Measurements from ENCODE around the gene ADAMTSL5. TPM values are rescaled to one million over a fixed set of nuclear protein-coding genes. Genes with fewer than 3 reads are reported as not detected.

ADAMTSL5 gene
- total and polyA plus RNA-seq, 9 of the 15 experiments (the other 6 are each of a cell fraction or from before 2014, with no cell fraction given): 1.0 to 11.6 (median 4.1) TPM

GRCh38 chr19:1491114-1491848 lies 21.5 kb downstream of the ADAMTSL5 start, which contains the start of gene REEP6 (continued):
- TF ChIP-seq ZNF780A (CRISPR knock-in tag; IDR thresholded peaks at IDR 0.05): no peak
- TF ChIP-seq ZSCAN29 (IDR thresholded peaks at IDR 0.05): no peak
- TF ChIP-seq CREBBP (IDR thresholded peaks at IDR 0.05; ENCODE audit: low read depth, low read length): no peak
- no peak for TF ChIP-seq BMI1 (IDR thresholded peaks at IDR 0.05; ENCODE audit: low read length)
- TF ChIP-seq RAD21 (CRISPR knock-in tag; conservative IDR thresholded peaks at IDR 0.05 in 1 of 2, IDR thresholded peaks at IDR 0.05 in 1 of 2): peak in 1 of 2 experiments; percentile 9; a peak in 1 of 4 replicates
- TF ChIP-seq TCF7 (IDR thresholded peaks at IDR 0.05; ENCODE audit: borderline replicate concordance): 0 out of 2 replicates have a peak, but pooled peaks have one; percentile 42
- no peak for TF ChIP-seq HMG20A (CRISPR knock-in tag; conservative IDR thresholded peaks at IDR 0.05)
- TF ChIP-seq CHAMP1 (IDR thresholded peaks at IDR 0.05): no peak
- no peak for TF ChIP-seq ZBTB17 (CRISPR knock-in tag; IDR thresholded peaks at IDR 0.05)
- TF ChIP-seq MXI1 (IDR thresholded peaks at IDR 0.05; ENCODE audit: low read depth, low read length): no peak
- TF ChIP-seq MAZ (CRISPR knock-in tag; conservative IDR thresholded peaks at IDR 0.05 in 1 of 2, IDR thresholded peaks at IDR 0.05 in 1 of 2): peak in 1 of 2 experiments; percentile 78; a peak in 2 of 4 replicates
- TF ChIP-seq BRD9 (IDR thresholded peaks at IDR 0.05; ENCODE audit: low read depth, partially characterized antibody): no peak
- TF ChIP-seq ZNF436 (CRISPR knock-in tag; IDR thresholded peaks at IDR 0.05): no peak
- no peak for TF ChIP-seq THAP7 (CRISPR knock-in tag; IDR thresholded peaks at IDR 0.05)
- no peak for TF ChIP-seq PBX2 (CRISPR knock-in tag; IDR thresholded peaks at IDR 0.05; ENCODE audit: low read depth)
- TF ChIP-seq PBX2 (tag; conservative IDR thresholded peaks at IDR 0.05; ENCODE audit: low read depth): no peak
- no peak for TF ChIP-seq TCF3 (CRISPR knock-in tag; IDR thresholded peaks at IDR 0.05)
- no peak for TF ChIP-seq HNRNPUL1 (IDR thresholded peaks at IDR 0.05; ENCODE audit: low read length)
- peak in 1 of 2 experiments; percentile 70; a peak in 2 of 4 replicates for TF ChIP-seq MNT (conservative IDR thresholded peaks at IDR 0.05)
- no peak for TF ChIP-seq CBFA2T2 (conservative IDR thresholded peaks at IDR 0.05)
- no peak for TF ChIP-seq PHTF2 (CRISPR knock-in tag; IDR thresholded peaks at IDR 0.05)
